Colonic mucosa (tissue), 4 donors: Measurements from ENCODE around the gene ADAMTS18. TPM values are rescaled to one million over a fixed set of nuclear protein-coding genes. Genes with fewer than 3 reads are reported as not detected.

Experiments
- DNase-seq: peaks from one replicate; pipeline ENCODE4 v3.0.0-alpha.2; 2020
- H3K27ac ChIP-seq: fragments of 200-600 bp; one replicate; pipeline ENCODE4 v1.8.0; 2021
- H3K27me3 ChIP-seq: fragments of 200-600 bp; one replicate; pipeline ENCODE4 v1.8.0; 2021
- H3K36me3 ChIP-seq: fragments of 200-600 bp; one replicate; pipeline ENCODE4 v1.8.0; 2021
- H3K4me1 ChIP-seq: fragments of 200-600 bp; one replicate; pipeline ENCODE4 v1.8.0; 2021; ENCODE audit warnings: mild to moderate bottlenecking
- H3K4me3 ChIP-seq: fragments of 200-600 bp; one replicate; pipeline ENCODE4 v1.8.0; 2021
- H3K9ac ChIP-seq, 2 donors: one replicate each; pipeline ENCODE4 v1.7.0; 2013; ENCODE audit warnings: control low read depth in 2 of 2, low read depth in 2 of 2, low read length in 2 of 2
- H3K9me3 ChIP-seq: fragments of 200-600 bp; one replicate; pipeline ENCODE4 v1.8.0; 2021
- CTCF ChIP-seq: fragments of 200-600 bp; IDR thresholded peaks from one replicate; pipeline ENCODE4 v1.8.0; 2022; ENCODE audit warnings: antibody characterized with exemption, mild to moderate bottlenecking
- intact Hi-C: fragments of 100-400 bp; cut with DNase I; formaldehyde crosslinking; loops from one replicate; pipeline ENCODE4 v1.14.1; 2022
- total RNA-seq, 2 donors: library from RNA; stranded (reverse); fragmentation: NEBNext Ultra II Directional in 1 of 2; extraction: Animal tissue kit (Norgen Biotek cat#: 25700) in 1 of 2; gene quantifications; one replicate each; pipeline ENCODE4 v1.2.1, GENCODE V29; 2021
- donor health status: healthy.
- donor health status: DM: no; HTN: no; CAD: no.
- donor health status: DM: no; HTN: no; CAD: no.

ADAMTS18 gene
- total RNA-seq, 2 donors from 2014 or later, result 0.05 to 0.29 TPM

- H3K27me3 ChIP-seq, result peaks cover 23% of the 10 kb centered on the region
- no peaks in the 10 kb centered on the region for H3K9me3 ChIP-seq
- intact Hi-C loops, result no loop called here
- no peak overlapping the region for H3K9ac ChIP-seq
- H3K4me3 ChIP-seq, result no peak overlapping the region
- H3K36me3 ChIP-seq, result no peaks in the 10 kb centered on the region
- no peaks in the 10 kb centered on the region for H3K4me1 ChIP-seq
- no peak overlapping the region for H3K27ac ChIP-seq
- no peak for TF ChIP-seq CTCF
- no peak for DNase-seq
Observed at GRCh38 chr16:77434022-77434529, 758 bp downstream of the ADAMTS18 start.

- intact Hi-C loops, result no loop called here
- peaks cover 23% of the 10 kb centered on the region for H3K27me3 ChIP-seq
- H3K9me3 ChIP-seq, result no peaks in the 10 kb centered on the region
- H3K27ac ChIP-seq, result no peak overlapping the region
- DNase-seq, result no peak
- no peaks in the 10 kb centered on the region for H3K4me1 ChIP-seq
- H3K36me3 ChIP-seq, result no peaks in the 10 kb centered on the region
- no peak overlapping the region for H3K9ac ChIP-seq
- no peak for TF ChIP-seq CTCF
- H3K4me3 ChIP-seq, result no peak overlapping the region
Observed at GRCh38 chr16:77433146-77433545, 1.7 kb downstream of the ADAMTS18 start.

GRCh38 chr16:77432264-77432663 lies 2.6 kb downstream of the ADAMTS18 start:
- Histone ChIP-seq H3K4me3 (no peak overlapping the region), H3K27ac (no peak overlapping the region), H3K4me1 (no peaks in the 10 kb centered on the region), H3K9ac (no peak overlapping the region), H3K9me3 (no peaks in the 10 kb centered on the region), H3K27me3 (peaks cover 23% of the 10 kb centered on the region), H3K36me3 (no peaks in the 10 kb centered on the region)
- no peak for TF ChIP-seq CTCF
- intact Hi-C loops, result no loop called here
- no peak for DNase-seq

- Histone ChIP-seq H3K4me3 (no peak overlapping the region), H3K36me3 (no peaks in the 10 kb centered on the region), H3K9ac (no peak overlapping the region), H3K27me3 (peaks cover 23% of the 10 kb centered on the region), H3K9me3 (no peaks in the 10 kb centered on the region), H3K27ac (no peak overlapping the region), H3K4me1 (no peaks in the 10 kb centered on the region)
- intact Hi-C loops, result no loop called here
- no peak for TF ChIP-seq CTCF
- no peak for DNase-seq
Observed at GRCh38 chr16:77430787-77431585, 3.8 kb downstream of the ADAMTS18 start.

- no peak for DNase-seq
- Histone ChIP-seq H3K9me3 (no peaks in the 10 kb centered on the region), H3K9ac (no peak overlapping the region), H3K27ac (no peak overlapping the region), H3K4me3 (no peak overlapping the region), H3K27me3 (peaks cover 19% of the 10 kb centered on the region), H3K4me1 (no peaks in the 10 kb centered on the region), H3K36me3 (no peaks in the 10 kb centered on the region)
- TF ChIP-seq CTCF, result no peak
- intact Hi-C loops, result no loop called here
Observed at GRCh38 chr16:77430360-77430759, 4.5 kb downstream of the ADAMTS18 start.
